GM12878 (cell line): ENCODE results near the gene ETV6. TPM values are rescaled to one million over a fixed set of nuclear protein-coding genes. Genes with fewer than 3 reads are reported as not detected.

ENCODE experiments used
- ATAC-seq: fragments of 200-7000 bp; cut with Tn5 transposase; 3 replicates; pipeline ENCODE4 v1.9.1; 2020; ENCODE audit warnings: mild to moderate bottlenecking, moderate library complexity
- BruUV-seq: library from RNA; stranded (reverse); fragments of 400-500 nt; replicated peaks from 2 replicates; lab custom pipeline; 2021; lab: Mats Ljungman, UMichigan
- CTCF ChIA-PET: fragments of 300-600 bp; sonication (Branson Sonifier 250); formaldehyde crosslinking; extraction: SDS; loops from one replicate; lab custom pipeline; 2021; ENCODE audit warnings: inconsistent platforms; lab: Yijun Ruan, JAX
- POLR2A ChIA-PET: fragments of 350-600 bp; formaldehyde crosslinking; extraction: SDS; loops from one replicate; lab custom pipeline; 2021; ENCODE audit warnings: inconsistent platforms; lab: Charles Lee
- RAD21 ChIA-PET: fragments of 300-600 bp; sonication (Branson Sonifier 250); formaldehyde crosslinking; loops from one replicate; lab custom pipeline; 2023; ENCODE audit warnings: antibody characterized with exemption; ENCODE audit not compliant: unreplicated experiment; lab: Charles Lee
- SMC1A ChIA-PET: fragments of 300-600 bp; sonication (Branson Sonifier 250); formaldehyde crosslinking; loops from one replicate; lab custom pipeline; 2023; ENCODE audit not compliant: unreplicated experiment, uncharacterized antibody; lab: Charles Lee
- DNase-seq: peaks from one replicate; pipeline ENCODE4 v3.0.0-alpha.2; 2011; ENCODE audit warnings: low read depth, low spot score
- FAIRE-seq: peaks from 3 replicates; lab custom pipeline; 2011; peaks lifted over from hg19 to GRCh38; lab: Jason Lieb, UNC
- H2AFZ ChIP-seq: 2 replicates; pipeline ENCODE4 v1.6.0; 2011; ENCODE audit warnings: low read depth, low read length, control low read depth; ENCODE audit not compliant: control insufficient read depth
- H3K27ac ChIP-seq: 2 replicates; pipeline ENCODE4 v1.5.1; 2011; ENCODE audit warnings: control low read depth; ENCODE audit not compliant: control insufficient read depth, insufficient read depth
- H3K27me3 ChIP-seq, 2 experiments: replicated peaks in 1 of 2; 2 replicates each; pipeline versions ENCODE4 v1.6.0 to v1.6.1; 2011; ENCODE audit warnings: low read length in 1 of 2; ENCODE audit not compliant: control insufficient read depth in 2 of 2, insufficient read depth in 2 of 2
- H3K36me3 ChIP-seq, 2 experiments: 2 replicates each; pipeline ENCODE4 v1.5.1; 2011; ENCODE audit warnings: low read length in 1 of 2; ENCODE audit not compliant: control insufficient read depth in 2 of 2, insufficient read depth in 2 of 2
- H3K4me1 ChIP-seq: 2 replicates; pipeline ENCODE4 v1.6.1; 2011; ENCODE audit warnings: mild to moderate bottlenecking, low read length, moderate library complexity, mixed read lengths; ENCODE audit not compliant: control insufficient read depth, insufficient read depth
- H3K4me2 ChIP-seq: 2 replicates; pipeline ENCODE4 v1.6.0; 2011; ENCODE audit warnings: control low read depth; ENCODE audit not compliant: control insufficient read depth, insufficient read depth
- H3K4me3 ChIP-seq: fragments of 200-600 bp; sonication (generic); 2 replicates; pipeline ENCODE4 v1.5.1; 2016
- H3K79me2 ChIP-seq: 2 replicates; pipeline ENCODE4 v1.6.0; 2011; ENCODE audit warnings: low read length; ENCODE audit not compliant: control insufficient read depth, insufficient read depth
- H3K9ac ChIP-seq: 2 replicates; pipeline ENCODE4 v1.8.0; 2011; ENCODE audit warnings: low read length, control low read depth, mixed read lengths; ENCODE audit not compliant: control insufficient read depth, insufficient read depth
- H3K9me3 ChIP-seq: replicated peaks from 3 replicates; pipeline ENCODE4 v1.5.1; 2011; ENCODE audit warnings: mild to moderate bottlenecking, low read length; ENCODE audit not compliant: control insufficient read depth, insufficient read depth
- H4K20me1 ChIP-seq: 2 replicates; pipeline ENCODE4 v1.6.0; 2011; ENCODE audit not compliant: control insufficient read depth, insufficient read depth
- POLR2AphosphoS5 ChIP-seq: IDR thresholded peaks from 2 replicates; pipeline ENCODE4 v1.6.1; 2011; ENCODE audit warnings: mild to moderate bottlenecking, low read length, inconsistent platforms
- RAD21 ChIP-seq: IDR thresholded peaks from 2 replicates; pipeline ENCODE4 v1.6.1; 2011; ENCODE audit warnings: mild to moderate bottlenecking, low read depth, low read length, moderate library complexity; ENCODE audit not compliant: insufficient read depth
- WGBS: methylation state at CpG from one replicate; pipeline ENCODE4 v1.1.6; 2016; ENCODE audit warnings: low lambda C conversion rate; ENCODE audit not compliant: insufficient replicate concordance, insufficient coverage; ENCODE audit errors: missing lambda C conversion rate; 5-methylcytosine and 5-hydroxymethylcytosine counted together
- in situ Hi-C: fragments of 300-500 bp; cut with MboI; formaldehyde crosslinking; loops from 9 replicates; pipeline ENCODE4 v1.14.3; 2018; ENCODE audit warnings: mixed read lengths
- intact Hi-C: fragments of 100-400 bp; cut with micrococcal nuclease; formaldehyde crosslinking; loops from one replicate; pipeline ENCODE4 v1.14.2; 2022; ENCODE audit not compliant: unreplicated experiment
- polyA plus RNA-seq, 11 experiments: library from polyadenylated mRNA; depleted of rRNA in 4 of 11; unstranded in 6 of 11; stranded (reverse) in 5 of 11; fragments of >200 nt; fragmentation: Nextera tagmentation in 4 of 11; fragmentation: Illumina TruSeq in 1 of 11; extraction: Ambion mirVana in 4 of 11; extraction: Trizol in 1 of 11; gene quantifications; 1 replicate in 1 of 11; 2 replicates in 10 of 11; pipeline versions ENCODE4 v1.2.1 to v1.2.3, GENCODE V29; 2011 to 2016; ENCODE audit warnings: inconsistent platforms in 2 of 11, missing spikeins in 2 of 11, low read depth in 1 of 11
- total RNA-seq, 4 experiments: library from RNA; depleted of rRNA in 3 of 4; stranded (reverse); fragments of >200 nt in 3 of 4; fragmentation: Illumina TruSeq in 1 of 4; extraction: Trizol in 1 of 4; gene quantifications; 2 replicates each; pipeline versions ENCODE4 v1.2.1 to v1.2.3, GENCODE V29; 2013 to 2021
- TF ChIP-seq, protein P1 (sequence below): fragments of 450-650 bp; IDR thresholded peaks from 2 replicates; pipeline ENCODE4 v1.6.1; 2017; ENCODE audit warnings: mild to moderate bottlenecking, moderate library complexity
- TF ChIP-seq, protein P2 (sequence below): fragments of 450-650 bp; IDR thresholded peaks from 2 replicates; pipeline ENCODE4 v1.6.1; 2017; ENCODE audit warnings: mild to moderate bottlenecking, moderate library complexity
- TF ChIP-seq, protein P3 (sequence below): fragments of 450-650 bp; IDR thresholded peaks from 2 replicates; pipeline ENCODE4 v1.6.1; 2017; ENCODE audit warnings: antibody characterized with exemption, mild to moderate bottlenecking, moderate library complexity
- TF ChIP-seq, protein P4 (sequence below): fragments of 450-650 bp; IDR thresholded peaks from 2 replicates; pipeline ENCODE4 v1.6.1; 2016; ENCODE audit warnings: mild to moderate bottlenecking

The ETV6 gene
- total and polyA plus RNA-seq, 10 of the 15 experiments (the other 5 are each of a cell fraction or from before 2014, with no cell fraction given): 6.6 to 74.8 (median 24.6) TPM

DNA sequence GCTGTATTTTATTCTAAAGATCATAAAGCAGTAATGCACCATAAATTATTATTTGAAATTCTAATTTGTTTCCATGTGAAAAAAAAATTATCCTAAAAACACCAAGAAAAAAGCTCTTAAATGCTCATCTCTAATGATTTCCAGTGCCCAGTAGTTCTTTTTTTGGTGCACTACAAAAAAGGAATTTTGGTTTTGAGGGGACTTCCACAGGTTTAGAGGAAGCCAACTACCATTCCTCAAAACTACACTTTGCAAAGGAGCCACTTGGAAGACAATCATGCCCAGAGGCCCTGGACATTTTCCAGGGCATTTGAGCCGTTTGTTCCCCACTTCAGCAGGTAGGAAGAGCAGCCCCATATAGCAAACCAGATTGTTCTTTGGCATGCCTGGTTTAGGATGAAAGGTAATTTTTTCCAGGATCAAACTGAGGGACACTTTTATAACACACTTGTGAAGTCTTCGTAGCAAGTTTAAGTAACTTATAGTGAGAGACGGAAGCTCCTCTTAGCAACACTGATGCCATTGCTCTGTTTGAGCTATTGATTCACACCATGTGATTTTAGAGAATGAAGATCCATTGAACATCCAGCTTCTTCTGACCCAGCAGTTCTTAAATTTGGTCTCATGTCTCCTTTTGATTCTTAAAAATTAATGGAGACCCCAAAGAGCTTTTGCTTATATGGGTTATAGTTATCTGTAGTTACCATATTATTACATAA lies 187.9 kb downstream of the ETV6 start:
- no peak overlapping the region for H2AFZ ChIP-seq
- peak overlapping the region; percentile 97 for H3K27ac ChIP-seq
- POLR2A ChIA-PET: interaction anchor here (0.5 to 1.4 kb wide), 4 partner anchors 27 to 144 kb away, joined by 3 to 5 read pairs (median 3); no protein-coding TSS in a partner anchor
- no peak overlapping the region for H3K4me3 ChIP-seq
- H3K27me3 ChIP-seq: no peaks in the 10 kb centered on the region
- DNase-seq (no peak), ATAC-seq (no peak), FAIRE-seq (no peak)
- SMC1A ChIA-PET: interaction anchor here (0.6 to 9.8 kb wide), 29 partner anchors 8 to 269 kb away, joined by 3 to 140 read pairs (median 4); no protein-coding TSS in a partner anchor
- in situ Hi-C loops (loop anchor here (5.0 kb wide), 1 partner anchor 270 kb away; no protein-coding TSS in a partner anchor), intact Hi-C loops (loop anchor here (2.0 kb wide), 3 partner anchors 143 to 273 kb away; no protein-coding TSS in a partner anchor)
- H3K79me2 ChIP-seq: peaks cover 50% of the 10 kb centered on the region
- RAD21 ChIA-PET: interaction anchor here (0.8 to 9.5 kb wide), 20 partner anchors 18 to 280 kb away, joined by 3 to 56 read pairs (median 5); partner anchors contain the start of gene ETV6
- TF ChIP-seq, protein P1, sequence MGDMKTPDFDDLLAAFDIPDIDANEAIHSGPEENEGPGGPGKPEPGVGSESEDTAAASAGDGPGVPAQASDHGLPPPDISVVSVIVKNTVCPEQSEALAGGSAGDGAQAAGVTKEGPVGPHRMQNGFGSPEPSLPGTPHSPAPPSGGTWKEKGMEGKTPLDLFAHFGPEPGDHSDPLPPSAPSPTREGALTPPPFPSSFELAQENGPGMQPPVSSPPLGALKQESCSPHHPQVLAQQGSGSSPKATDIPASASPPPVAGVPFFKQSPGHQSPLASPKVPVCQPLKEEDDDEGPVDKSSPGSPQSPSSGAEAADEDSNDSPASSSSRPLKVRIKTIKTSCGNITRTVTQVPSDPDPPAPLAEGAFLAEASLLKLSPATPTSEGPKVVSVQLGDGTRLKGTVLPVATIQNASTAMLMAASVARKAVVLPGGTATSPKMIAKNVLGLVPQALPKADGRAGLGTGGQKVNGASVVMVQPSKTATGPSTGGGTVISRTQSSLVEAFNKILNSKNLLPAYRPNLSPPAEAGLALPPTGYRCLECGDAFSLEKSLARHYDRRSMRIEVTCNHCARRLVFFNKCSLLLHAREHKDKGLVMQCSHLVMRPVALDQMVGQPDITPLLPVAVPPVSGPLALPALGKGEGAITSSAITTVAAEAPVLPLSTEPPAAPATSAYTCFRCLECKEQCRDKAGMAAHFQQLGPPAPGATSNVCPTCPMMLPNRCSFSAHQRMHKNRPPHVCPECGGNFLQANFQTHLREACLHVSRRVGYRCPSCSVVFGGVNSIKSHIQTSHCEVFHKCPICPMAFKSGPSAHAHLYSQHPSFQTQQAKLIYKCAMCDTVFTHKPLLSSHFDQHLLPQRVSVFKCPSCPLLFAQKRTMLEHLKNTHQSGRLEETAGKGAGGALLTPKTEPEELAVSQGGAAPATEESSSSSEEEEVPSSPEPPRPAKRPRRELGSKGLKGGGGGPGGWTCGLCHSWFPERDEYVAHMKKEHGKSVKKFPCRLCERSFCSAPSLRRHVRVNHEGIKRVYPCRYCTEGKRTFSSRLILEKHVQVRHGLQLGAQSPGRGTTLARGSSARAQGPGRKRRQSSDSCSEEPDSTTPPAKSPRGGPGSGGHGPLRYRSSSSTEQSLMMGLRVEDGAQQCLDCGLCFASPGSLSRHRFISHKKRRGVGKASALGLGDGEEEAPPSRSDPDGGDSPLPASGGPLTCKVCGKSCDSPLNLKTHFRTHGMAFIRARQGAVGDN: peak; percentile 54; the same call in 1 of the 2 replicates
- TF ChIP-seq, protein P2, sequence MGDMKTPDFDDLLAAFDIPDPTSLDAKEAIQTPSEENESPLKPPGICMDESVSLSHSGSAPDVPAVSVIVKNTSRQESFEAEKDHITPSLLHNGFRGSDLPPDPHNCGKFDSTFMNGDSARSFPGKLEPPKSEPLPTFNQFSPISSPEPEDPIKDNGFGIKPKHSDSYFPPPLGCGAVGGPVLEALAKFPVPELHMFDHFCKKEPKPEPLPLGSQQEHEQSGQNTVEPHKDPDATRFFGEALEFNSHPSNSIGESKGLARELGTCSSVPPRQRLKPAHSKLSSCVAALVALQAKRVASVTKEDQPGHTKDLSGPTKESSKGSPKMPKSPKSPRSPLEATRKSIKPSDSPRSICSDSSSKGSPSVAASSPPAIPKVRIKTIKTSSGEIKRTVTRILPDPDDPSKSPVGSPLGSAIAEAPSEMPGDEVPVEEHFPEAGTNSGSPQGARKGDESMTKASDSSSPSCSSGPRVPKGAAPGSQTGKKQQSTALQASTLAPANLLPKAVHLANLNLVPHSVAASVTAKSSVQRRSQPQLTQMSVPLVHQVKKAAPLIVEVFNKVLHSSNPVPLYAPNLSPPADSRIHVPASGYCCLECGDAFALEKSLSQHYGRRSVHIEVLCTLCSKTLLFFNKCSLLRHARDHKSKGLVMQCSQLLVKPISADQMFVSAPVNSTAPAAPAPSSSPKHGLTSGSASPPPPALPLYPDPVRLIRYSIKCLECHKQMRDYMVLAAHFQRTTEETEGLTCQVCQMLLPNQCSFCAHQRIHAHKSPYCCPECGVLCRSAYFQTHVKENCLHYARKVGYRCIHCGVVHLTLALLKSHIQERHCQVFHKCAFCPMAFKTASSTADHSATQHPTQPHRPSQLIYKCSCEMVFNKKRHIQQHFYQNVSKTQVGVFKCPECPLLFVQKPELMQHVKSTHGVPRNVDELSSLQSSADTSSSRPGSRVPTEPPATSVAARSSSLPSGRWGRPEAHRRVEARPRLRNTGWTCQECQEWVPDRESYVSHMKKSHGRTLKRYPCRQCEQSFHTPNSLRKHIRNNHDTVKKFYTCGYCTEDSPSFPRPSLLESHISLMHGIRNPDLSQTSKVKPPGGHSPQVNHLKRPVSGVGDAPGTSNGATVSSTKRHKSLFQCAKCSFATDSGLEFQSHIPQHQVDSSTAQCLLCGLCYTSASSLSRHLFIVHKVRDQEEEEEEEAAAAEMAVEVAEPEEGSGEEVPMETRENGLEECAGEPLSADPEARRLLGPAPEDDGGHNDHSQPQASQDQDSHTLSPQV: peak; percentile 92
- TF ChIP-seq POLR2AphosphoS5 (no peak), RAD21 (no peak)
- TF ChIP-seq, protein P3, sequence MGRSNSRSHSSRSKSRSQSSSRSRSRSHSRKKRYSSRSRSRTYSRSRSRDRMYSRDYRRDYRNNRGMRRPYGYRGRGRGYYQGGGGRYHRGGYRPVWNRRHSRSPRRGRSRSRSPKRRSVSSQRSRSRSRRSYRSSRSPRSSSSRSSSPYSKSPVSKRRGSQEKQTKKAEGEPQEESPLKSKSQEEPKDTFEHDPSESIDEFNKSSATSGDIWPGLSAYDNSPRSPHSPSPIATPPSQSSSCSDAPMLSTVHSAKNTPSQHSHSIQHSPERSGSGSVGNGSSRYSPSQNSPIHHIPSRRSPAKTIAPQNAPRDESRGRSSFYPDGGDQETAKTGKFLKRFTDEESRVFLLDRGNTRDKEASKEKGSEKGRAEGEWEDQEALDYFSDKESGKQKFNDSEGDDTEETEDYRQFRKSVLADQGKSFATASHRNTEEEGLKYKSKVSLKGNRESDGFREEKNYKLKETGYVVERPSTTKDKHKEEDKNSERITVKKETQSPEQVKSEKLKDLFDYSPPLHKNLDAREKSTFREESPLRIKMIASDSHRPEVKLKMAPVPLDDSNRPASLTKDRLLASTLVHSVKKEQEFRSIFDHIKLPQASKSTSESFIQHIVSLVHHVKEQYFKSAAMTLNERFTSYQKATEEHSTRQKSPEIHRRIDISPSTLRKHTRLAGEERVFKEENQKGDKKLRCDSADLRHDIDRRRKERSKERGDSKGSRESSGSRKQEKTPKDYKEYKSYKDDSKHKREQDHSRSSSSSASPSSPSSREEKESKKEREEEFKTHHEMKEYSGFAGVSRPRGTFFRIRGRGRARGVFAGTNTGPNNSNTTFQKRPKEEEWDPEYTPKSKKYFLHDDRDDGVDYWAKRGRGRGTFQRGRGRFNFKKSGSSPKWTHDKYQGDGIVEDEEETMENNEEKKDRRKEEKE: no peak
- TF ChIP-seq, protein P4, sequence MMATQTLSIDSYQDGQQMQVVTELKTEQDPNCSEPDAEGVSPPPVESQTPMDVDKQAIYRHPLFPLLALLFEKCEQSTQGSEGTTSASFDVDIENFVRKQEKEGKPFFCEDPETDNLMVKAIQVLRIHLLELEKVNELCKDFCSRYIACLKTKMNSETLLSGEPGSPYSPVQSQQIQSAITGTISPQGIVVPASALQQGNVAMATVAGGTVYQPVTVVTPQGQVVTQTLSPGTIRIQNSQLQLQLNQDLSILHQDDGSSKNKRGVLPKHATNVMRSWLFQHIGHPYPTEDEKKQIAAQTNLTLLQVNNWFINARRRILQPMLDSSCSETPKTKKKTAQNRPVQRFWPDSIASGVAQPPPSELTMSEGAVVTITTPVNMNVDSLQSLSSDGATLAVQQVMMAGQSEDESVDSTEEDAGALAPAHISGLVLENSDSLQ: no peak
- peaks cover 14 to 30% of the 10 kb centered on the region in 2 experiments for H3K36me3 ChIP-seq
- no peaks in the 10 kb centered on the region; the same call in 2 of the 3 replicates for H3K9me3 ChIP-seq
- H3K4me1 ChIP-seq: peaks cover 68% of the 10 kb centered on the region
- H4K20me1 ChIP-seq: no peaks in the 10 kb centered on the region
- CTCF ChIA-PET: interaction anchor here (1.0 to 6.0 kb wide), 6 partner anchors 19 to 257 kb away, joined by 4 to 28 read pairs (median 8); no protein-coding TSS in a partner anchor
- WGBS: 85% methylated on average over 3 of the region's 3 CpGs
- peak overlapping the region; percentile 65 for H3K4me2 ChIP-seq
- no TSS peak for BruUV-seq
- peak overlapping the region; percentile 68 for H3K9ac ChIP-seq
